ENCODE data around the gene OR2T11. TPM values are rescaled to one million over a fixed set of nuclear protein-coding genes. Genes with fewer than 3 reads are reported as not detected.
A peak's percentile ranks its signal among the peaks of the same experiment; 100 is the strongest.

The OR2T11 gene
- total RNA-seq, 1 donor from 2014 or later = not detected

DNA sequence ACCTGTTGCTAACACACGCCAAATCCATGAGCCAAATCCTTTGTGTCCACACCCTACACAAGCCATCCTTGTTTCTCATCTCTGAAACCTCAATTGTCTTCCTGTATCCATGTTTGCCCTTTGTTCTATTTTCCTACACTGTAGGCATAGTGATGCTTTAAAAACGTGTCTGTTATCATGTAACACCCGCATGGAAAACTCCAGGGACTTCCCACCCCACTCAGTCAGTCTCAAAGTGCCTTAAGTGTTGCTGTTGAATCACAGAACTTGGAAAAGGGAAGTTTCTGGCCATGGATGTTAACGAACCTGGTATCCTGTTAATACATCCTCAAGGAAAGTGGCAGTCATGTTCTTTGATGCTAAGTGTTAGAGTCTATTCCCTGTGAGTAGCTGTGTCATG lies 9.7 kb downstream of the OR2T11 start:
- TF ChIP-seq, protein P1, sequence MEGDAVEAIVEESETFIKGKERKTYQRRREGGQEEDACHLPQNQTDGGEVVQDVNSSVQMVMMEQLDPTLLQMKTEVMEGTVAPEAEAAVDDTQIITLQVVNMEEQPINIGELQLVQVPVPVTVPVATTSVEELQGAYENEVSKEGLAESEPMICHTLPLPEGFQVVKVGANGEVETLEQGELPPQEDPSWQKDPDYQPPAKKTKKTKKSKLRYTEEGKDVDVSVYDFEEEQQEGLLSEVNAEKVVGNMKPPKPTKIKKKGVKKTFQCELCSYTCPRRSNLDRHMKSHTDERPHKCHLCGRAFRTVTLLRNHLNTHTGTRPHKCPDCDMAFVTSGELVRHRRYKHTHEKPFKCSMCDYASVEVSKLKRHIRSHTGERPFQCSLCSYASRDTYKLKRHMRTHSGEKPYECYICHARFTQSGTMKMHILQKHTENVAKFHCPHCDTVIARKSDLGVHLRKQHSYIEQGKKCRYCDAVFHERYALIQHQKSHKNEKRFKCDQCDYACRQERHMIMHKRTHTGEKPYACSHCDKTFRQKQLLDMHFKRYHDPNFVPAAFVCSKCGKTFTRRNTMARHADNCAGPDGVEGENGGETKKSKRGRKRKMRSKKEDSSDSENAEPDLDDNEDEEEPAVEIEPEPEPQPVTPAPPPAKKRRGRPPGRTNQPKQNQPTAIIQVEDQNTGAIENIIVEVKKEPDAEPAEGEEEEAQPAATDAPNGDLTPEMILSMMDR (IDR thresholded peaks at IDR 0.05; ENCODE audit: unreplicated experiment) = no peak
- no peak for DNase-seq (ENCODE audit: low spot score in 2 of 2, unreplicated experiment in 2 of 2)
- H3K27me3 Mint-ChIP-seq (ENCODE audit: low read depth) = no peaks in the 10 kb centered on the region
- H3K4me1 Mint-ChIP-seq = no peaks in the 10 kb centered on the region
- no peak overlapping the region for H3K4me3 Mint-ChIP-seq
- H3K36me3 Mint-ChIP-seq = no peaks in the 10 kb centered on the region
- no peak overlapping the region for H3K27ac Mint-ChIP-seq
- peaks cover 37% of the 10 kb centered on the region for H3K9me3 Mint-ChIP-seq

DNA sequence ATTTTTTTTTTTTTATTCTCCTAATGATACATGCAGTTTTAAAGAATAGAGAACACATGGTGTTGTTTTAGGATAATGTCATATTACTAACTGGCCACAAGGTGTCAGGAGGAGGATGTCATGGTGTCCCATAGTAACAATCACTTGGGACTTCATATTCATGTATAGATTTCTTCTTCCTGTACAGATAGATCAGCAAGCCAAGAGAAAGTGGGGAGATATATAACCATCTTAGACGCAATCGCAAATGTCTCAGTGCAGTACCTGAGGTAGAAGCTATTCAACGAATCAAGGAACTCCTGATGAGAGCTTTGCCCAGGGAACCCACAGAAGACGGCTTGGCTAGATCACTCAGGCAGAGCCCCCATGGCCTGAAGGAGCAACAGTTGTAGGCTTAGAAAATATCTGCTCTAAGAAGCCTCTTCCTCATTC lies 12.3 kb downstream of the OR2T11 start:
- peaks cover 37% of the 10 kb centered on the region for H3K9me3 Mint-ChIP-seq
- H3K36me3 Mint-ChIP-seq = no peaks in the 10 kb centered on the region
- no peak overlapping the region for H3K27ac Mint-ChIP-seq
- H3K4me3 Mint-ChIP-seq = no peak overlapping the region
- TF ChIP-seq, protein P1 (IDR thresholded peaks at IDR 0.05; ENCODE audit: unreplicated experiment) = peak; percentile 15
- DNase-seq (ENCODE audit: low spot score in 2 of 2, unreplicated experiment in 2 of 2) = no peak
- no peaks in the 10 kb centered on the region for H3K4me1 Mint-ChIP-seq
- H3K27me3 Mint-ChIP-seq (ENCODE audit: low read depth) = no peaks in the 10 kb centered on the region

DNA sequence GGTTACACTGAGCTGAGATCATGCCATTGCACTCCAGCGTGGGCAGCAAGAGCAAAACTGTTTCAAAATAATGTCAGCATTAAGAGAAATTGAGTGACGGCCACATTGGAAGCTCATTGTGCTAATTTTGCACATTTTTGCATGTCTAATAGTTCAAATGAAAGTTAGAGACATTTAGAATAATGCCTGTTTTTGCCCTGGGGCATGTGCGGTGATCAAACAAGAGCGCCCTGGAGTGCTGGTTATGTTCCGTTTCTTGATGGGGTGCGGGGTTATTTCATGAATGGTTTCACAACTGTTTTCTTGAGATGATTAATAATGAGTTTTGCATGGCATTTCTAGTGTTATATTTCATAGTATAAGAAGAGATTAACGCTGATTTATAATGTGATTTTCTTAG lies 13.1 kb downstream of the OR2T11 start:
- TF ChIP-seq, protein P1 (IDR thresholded peaks at IDR 0.05; ENCODE audit: unreplicated experiment) = no peak
- no peaks in the 10 kb centered on the region for H3K4me1 Mint-ChIP-seq
- H3K27me3 Mint-ChIP-seq (ENCODE audit: low read depth) = no peaks in the 10 kb centered on the region
- DNase-seq (ENCODE audit: low spot score in 2 of 2, unreplicated experiment in 2 of 2) = no peak
- no peaks in the 10 kb centered on the region for H3K36me3 Mint-ChIP-seq
- no peak overlapping the region for H3K4me3 Mint-ChIP-seq
- H3K9me3 Mint-ChIP-seq = peaks cover 43% of the 10 kb centered on the region
- no peak overlapping the region for H3K27ac Mint-ChIP-seq

DNA sequence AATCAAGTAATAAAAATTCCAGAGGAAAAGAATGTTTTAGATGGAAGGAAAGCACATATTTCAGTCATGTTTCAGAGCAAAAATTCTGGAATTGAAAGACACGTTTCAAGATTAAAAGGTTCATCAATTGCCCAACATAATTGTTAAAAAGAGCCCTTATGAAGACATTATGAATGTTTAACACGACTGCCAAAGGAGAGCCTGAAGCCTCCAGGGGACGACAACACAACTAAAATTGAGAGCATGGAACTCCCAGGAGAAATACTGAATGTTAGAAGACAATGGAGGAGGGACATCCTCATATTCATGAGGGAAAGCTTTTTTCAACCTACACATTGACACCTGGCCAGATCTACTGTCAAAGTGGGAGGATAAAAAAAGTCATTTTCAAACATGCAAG lies 16.0 kb downstream of the OR2T11 start:
- no peak overlapping the region for H3K4me3 Mint-ChIP-seq
- no peaks in the 10 kb centered on the region for H3K4me1 Mint-ChIP-seq
- H3K36me3 Mint-ChIP-seq = no peaks in the 10 kb centered on the region
- H3K27ac Mint-ChIP-seq = no peak overlapping the region
- peaks cover 72% of the 10 kb centered on the region for H3K9me3 Mint-ChIP-seq
- DNase-seq (ENCODE audit: low spot score in 2 of 2, unreplicated experiment in 2 of 2) = no peak
- TF ChIP-seq, protein P1 (IDR thresholded peaks at IDR 0.05; ENCODE audit: unreplicated experiment) = no peak
- H3K27me3 Mint-ChIP-seq (ENCODE audit: low read depth) = no peaks in the 10 kb centered on the region

DNA sequence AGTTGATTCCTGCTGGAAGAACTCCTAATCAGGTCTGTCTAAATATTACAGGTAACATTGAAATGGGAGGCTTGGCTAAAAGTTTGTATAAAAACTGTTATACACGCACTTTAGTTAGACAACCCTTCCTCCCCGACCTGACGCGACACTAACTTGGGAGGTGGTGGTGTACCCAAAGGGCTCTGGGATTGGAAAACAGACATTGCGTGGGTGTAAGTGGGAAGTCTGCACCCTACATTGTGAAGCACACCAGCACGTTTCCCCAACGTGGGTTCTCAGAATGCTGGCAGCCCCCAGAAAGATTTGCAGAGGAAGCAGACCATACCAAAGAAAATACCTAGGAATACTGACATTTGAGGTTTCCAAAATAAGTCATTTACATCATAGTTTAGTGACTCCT lies 16.8 kb downstream of the OR2T11 start:
- H3K4me3 Mint-ChIP-seq = no peak overlapping the region
- H3K27me3 Mint-ChIP-seq (ENCODE audit: low read depth) = no peaks in the 10 kb centered on the region
- H3K36me3 Mint-ChIP-seq = no peaks in the 10 kb centered on the region

More for the DNA sequence above, 16.8 kb downstream of the OR2T11 start:
- H3K4me1 Mint-ChIP-seq = no peaks in the 10 kb centered on the region
- H3K27ac Mint-ChIP-seq = no peak overlapping the region
- no peak for DNase-seq (ENCODE audit: low spot score in 2 of 2, unreplicated experiment in 2 of 2)
- peaks cover 79% of the 10 kb centered on the region for H3K9me3 Mint-ChIP-seq
- TF ChIP-seq, protein P1 (IDR thresholded peaks at IDR 0.05; ENCODE audit: unreplicated experiment) = no peak
